ENCODE results near the gene PHIP. TPM values are rescaled to one million over a fixed set of nuclear protein-coding genes. Genes with fewer than 3 reads are reported as not detected.

Gene PHIP
- total and polyA plus RNA-seq, 2 of the 8 experiments (the other 6 are each of a cell fraction or from before 2014, with no cell fraction given), result 7.3 to 56.2 TPM

- FAIRE-seq, result no peak
- Histone ChIP-seq H3K9ac (replicated peaks in 1 of 4; ENCODE audit: extremely low read depth in 1 of 4, low read depth in 3 of 4, low read length in 3 of 4) (no peak overlapping the region), H2BK12ac (ENCODE audit: low read depth, low read length) (no peak overlapping the region), H4K91ac (replicated peaks; ENCODE audit: insufficient read length, low read length) (no peak overlapping the region), H2BK120ac (replicated peaks; ENCODE audit: low read depth, low read length) (no peak overlapping the region), H4K20me1 (replicated peaks in 1 of 2; ENCODE audit: control insufficient read depth in 1 of 2, insufficient read depth in 2 of 2, low read length in 2 of 2) (peaks cover 1 to 2% of the 10 kb centered on the region in 2 experiments), H3K79me2 (ENCODE audit: control insufficient read depth in 1 of 2, insufficient read depth in 2 of 2, low read length in 2 of 2) (no peaks in the 10 kb centered on the region), H3K4ac (replicated peaks; ENCODE audit: insufficient read length, low read depth, low read length) (no peak overlapping the region), H2AK5ac (ENCODE audit: low read depth, low read length) (no peak overlapping the region), H3K4me1 (replicated peaks in 1 of 4; ENCODE audit: control insufficient read depth in 3 of 4, insufficient read depth in 4 of 4, low read length in 3 of 4) (no peaks in the 10 kb centered on the region), H3K36me3 (ENCODE audit: control insufficient read depth in 2 of 4, insufficient read depth in 4 of 4, low read length in 3 of 4) (peaks cover 4 to 56% (median 19%) of the 10 kb centered on the region in 4 experiments; a peak in 7 of 8 replicates), H2BK20ac (ENCODE audit: low read length) (no peak overlapping the region), H3K14ac (ENCODE audit: insufficient read length) (no peak overlapping the region), H2AFZ (ENCODE audit: low read length) (no peak overlapping the region), H3K4me2 (ENCODE audit: insufficient read depth in 1 of 2, low read depth in 2 of 2, low read length in 2 of 2) (no peak overlapping the region), H3K27ac (ENCODE audit: low read depth, low read length) (no peak overlapping the region), H2BK15ac (ENCODE audit: low read length) (no peak overlapping the region), H4K8ac (ENCODE audit: extremely low read depth, insufficient read depth, low read length) (no peak overlapping the region), H3K18ac (ENCODE audit: extremely low read depth, low read length) (no peak overlapping the region), H4K5ac (ENCODE audit: insufficient read length, low read depth, low read length) (no peak overlapping the region), H3K27me3 (replicated peaks in 1 of 4; ENCODE audit: control insufficient read depth in 3 of 4, extremely low read depth in 1 of 4, insufficient read depth in 3 of 4, low read length in 3 of 4) (no peaks in the 10 kb centered on the region), H3K23me2 (ENCODE audit: low read depth, low read length) (no peaks in the 10 kb centered on the region), H3K56ac (replicated peaks; ENCODE audit: insufficient read length, low read depth, low read length) (no peak overlapping the region), H3K23ac (ENCODE audit: insufficient read length) (no peak overlapping the region), H3K79me1 (ENCODE audit: low read depth, low read length) (no peaks in the 10 kb centered on the region), H3K4me3 (ENCODE audit: extremely low read depth in 1 of 4, insufficient read depth in 2 of 4, low read depth in 3 of 4, low read length in 4 of 4) (no peak overlapping the region), H2BK5ac (ENCODE audit: low read depth, low read length) (no peak overlapping the region), H3K9me3 (ENCODE audit: insufficient read depth in 2 of 2, low read depth in 1 of 2, low read length in 1 of 2) (no peaks in the 10 kb centered on the region)
- no peak for DNase-seq (ENCODE audit: low read depth in 1 of 2, low spot score in 2 of 2)
- POLR2A ChIA-PET (ENCODE audit: partially characterized antibody), result no interaction called here
- no peak for TF ChIP-seq TCF12 (IDR thresholded peaks at IDR 0.05; ENCODE audit: low read depth, low read length)
- no peak for TF ChIP-seq CBX8 (IDR thresholded peaks at IDR 0.05; ENCODE audit: borderline replicate concordance, low read depth, low read length)
- TF ChIP-seq E2F6 (IDR thresholded peaks at IDR 0.05), result no peak
- TF ChIP-seq RNF2 (IDR thresholded peaks at IDR 0.05; ENCODE audit: borderline replicate concordance, low read depth, low read length, missing control alignments, poor library complexity, severe bottlenecking), result no peak
- TF ChIP-seq SP2 (IDR thresholded peaks at IDR 0.05; ENCODE audit: low read length), result no peak
- CTCF ChIA-PET (ENCODE audit: partially characterized antibody), result interaction anchor here (1.2 kb wide), 1 partner anchor 27 kb away, joined by 3 read pairs; no protein-coding TSS in a partner anchor
Measured at GRCh38 chr6:79011940-79012339, 66.1 kb downstream of the PHIP start.

Data from H1 (cell line).